Gastroesophageal sphincter (tissue), 4 donors: ENCODE data around the gene RNU7-1. TPM values are rescaled to one million over a fixed set of nuclear protein-coding genes. Genes with fewer than 3 reads are reported as not detected.

Experiments used
- ATAC-seq: fragments of 150-250 bp; one replicate; pipeline ENCODE4 v1.9.1; 2016; ENCODE audit warnings: mild to moderate bottlenecking, moderate library complexity
- H3K27ac ChIP-seq, 4 donors: fragments of 200-600 bp; sonication (generic) in 3 of 4; 1 replicate in 3 of 4; 2 replicates in 1 of 4; pipeline ENCODE4 v1.5.1; 2016 to 2019
- H3K27me3 ChIP-seq: fragments of 200-600 bp; sonication (generic); one replicate; pipeline ENCODE4 v1.5.1; 2019
- H3K36me3 ChIP-seq, 2 donors: fragments of 200-600 bp; sonication (generic); one replicate each; pipeline ENCODE4 v1.5.1; 2019; ENCODE audit warnings: control low read depth in 1 of 2
- H3K4me1 ChIP-seq, 3 donors: fragments of 200-600 bp; sonication (generic); 1 replicate in 2 of 3; 2 replicates in 1 of 3; pipeline ENCODE4 v1.5.1; 2016 to 2019; ENCODE audit warnings: control low read depth in 2 of 3
- H3K4me3 ChIP-seq, 2 donors: fragments of 200-600 bp; sonication (generic); one replicate each; pipeline ENCODE4 v1.5.1; 2019; ENCODE audit warnings: mild to moderate bottlenecking in 1 of 2, moderate library complexity in 1 of 2
- H3K9me3 ChIP-seq, 3 donors: fragments of 200-600 bp; sonication (generic); one replicate each; pipeline ENCODE4 v1.5.1; 2017 to 2019; ENCODE audit warnings: control low read depth in 2 of 3
- EP300 ChIP-seq: sonication (generic); formaldehyde crosslinking; IDR thresholded peaks from one replicate; pipeline ENCODE4 v1.6.1; 2017; ENCODE audit warnings: antibody characterized with exemption, mild to moderate bottlenecking
- POLR2A ChIP-seq, 2 donors: fragments of 450-650 bp; IDR thresholded peaks; one replicate each; pipeline ENCODE4 v1.6.1; 2017; ENCODE audit warnings: antibody characterized with exemption in 2 of 2, mild to moderate bottlenecking in 2 of 2, moderate library complexity in 1 of 2
- POLR2AphosphoS5 ChIP-seq: sonication (generic); formaldehyde crosslinking; IDR thresholded peaks from one replicate; pipeline ENCODE4 v1.6.1; 2017; ENCODE audit warnings: antibody characterized with exemption
- WGBS, 2 donors: methylation state at CpG; one replicate each; pipeline ENCODE4 v1.1.5; 2018; ENCODE audit warnings: low coverage in 1 of 2; 5-methylcytosine and 5-hydroxymethylcytosine counted together
- total RNA-seq, 4 donors: library from RNA; depleted of rRNA; stranded (reverse); fragments of >200 nt; gene quantifications; one replicate each; pipeline ENCODE4 v1.1.0, GENCODE V29; 2016
- TF ChIP-seq, protein P1 (sequence below), 4 experiments: fragments of 200-600 bp in 2 of 4; fragments of 450-650 bp in 2 of 4; sonication (generic) in 1 of 4; IDR thresholded peaks; one replicate each; pipeline ENCODE4 v1.5.1; 2017 to 2019; ENCODE audit warnings: antibody characterized with exemption in 4 of 4, mild to moderate bottlenecking in 2 of 4, moderate library complexity in 2 of 4

RNU7-1 gene
- total RNA-seq, 4 donors from 2014 or later: not detected

- Histone ChIP-seq H3K4me1 (peaks cover 0 to 45% (median 18%) of the 10 kb centered on the region in 3 donors), H3K36me3 (peaks cover 0 to 27% of the 10 kb centered on the region in 2 donors), H3K27ac (peak overlapping the region in 2 of 4 donors; percentile 95 to 96), H3K27me3 (no peaks in the 10 kb centered on the region), H3K9me3 (no peaks in the 10 kb centered on the region), H3K4me3 (peak overlapping the region in 1 of 2 donors; percentile 28)
- TF ChIP-seq POLR2AphosphoS5 (no peak), EP300 (no peak), POLR2A (IDR thresholded peaks at IDR 0.05) (no peak)
- TF ChIP-seq, protein P1, sequence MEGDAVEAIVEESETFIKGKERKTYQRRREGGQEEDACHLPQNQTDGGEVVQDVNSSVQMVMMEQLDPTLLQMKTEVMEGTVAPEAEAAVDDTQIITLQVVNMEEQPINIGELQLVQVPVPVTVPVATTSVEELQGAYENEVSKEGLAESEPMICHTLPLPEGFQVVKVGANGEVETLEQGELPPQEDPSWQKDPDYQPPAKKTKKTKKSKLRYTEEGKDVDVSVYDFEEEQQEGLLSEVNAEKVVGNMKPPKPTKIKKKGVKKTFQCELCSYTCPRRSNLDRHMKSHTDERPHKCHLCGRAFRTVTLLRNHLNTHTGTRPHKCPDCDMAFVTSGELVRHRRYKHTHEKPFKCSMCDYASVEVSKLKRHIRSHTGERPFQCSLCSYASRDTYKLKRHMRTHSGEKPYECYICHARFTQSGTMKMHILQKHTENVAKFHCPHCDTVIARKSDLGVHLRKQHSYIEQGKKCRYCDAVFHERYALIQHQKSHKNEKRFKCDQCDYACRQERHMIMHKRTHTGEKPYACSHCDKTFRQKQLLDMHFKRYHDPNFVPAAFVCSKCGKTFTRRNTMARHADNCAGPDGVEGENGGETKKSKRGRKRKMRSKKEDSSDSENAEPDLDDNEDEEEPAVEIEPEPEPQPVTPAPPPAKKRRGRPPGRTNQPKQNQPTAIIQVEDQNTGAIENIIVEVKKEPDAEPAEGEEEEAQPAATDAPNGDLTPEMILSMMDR (IDR thresholded peaks at IDR 0.05): no peak
- no peak for ATAC-seq
- whole genome bisulfite sequencing, 2 donors: 64% methylated on average over 7 of the region's 8 CpGs; no CpG with 5 or more reads in 1 of the 2 donors
These were observed 3.3 kb downstream of the RNU7-1 start for GRCh38 chr12:6946920-6947374.

DNA sequence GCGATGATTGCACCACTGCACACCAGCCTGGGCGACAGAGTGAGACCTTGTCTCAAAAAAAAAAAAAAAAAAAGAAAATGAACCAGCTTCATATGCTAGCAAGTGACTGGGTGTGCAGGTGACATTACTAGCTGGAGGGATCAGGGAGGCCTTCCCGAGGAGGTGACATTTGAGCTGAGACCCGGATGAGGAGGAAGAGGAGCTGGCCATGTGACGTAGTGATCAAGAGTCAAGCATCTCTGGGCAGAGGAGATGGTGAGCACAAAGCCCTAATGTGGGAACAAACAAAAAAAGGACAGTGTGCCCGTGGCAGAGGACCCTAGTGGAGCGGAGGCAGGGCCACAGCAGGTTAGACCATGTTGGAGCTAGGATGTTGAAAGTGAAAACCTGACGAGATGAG, 4.0 kb downstream of the RNU7-1 start:
- H3K36me3 ChIP-seq: peaks cover 0 to 21% of the 10 kb centered on the region in 2 donors
- no peaks in the 10 kb centered on the region for H3K9me3 ChIP-seq
- H3K27me3 ChIP-seq: no peaks in the 10 kb centered on the region
- no peak for ATAC-seq
- H3K27ac ChIP-seq: no peak overlapping the region
- H3K4me1 ChIP-seq: peaks cover 0 to 38% (median 18%) of the 10 kb centered on the region in 3 donors
- H3K4me3 ChIP-seq: no peak overlapping the region
- WGBS, 2 donors: 84 to 85% methylated on average over 7 to 8 of the region's 8 CpGs
- TF ChIP-seq EP300 (no peak), POLR2AphosphoS5 (no peak), POLR2A (IDR thresholded peaks at IDR 0.05) (no peak)
- TF ChIP-seq, protein P1 (IDR thresholded peaks at IDR 0.05): no peak

- H3K27ac ChIP-seq: peak overlapping the region in 1 of 4 donors; percentile 0
- H3K4me3 ChIP-seq: no peak overlapping the region
- H3K4me1 ChIP-seq: peaks cover 0 to 33% (median 14%) of the 10 kb centered on the region in 3 donors
- 80 to 82% methylated on average over 13 to 15 of the region's 15 CpGs for WGBS, 2 donors
- peaks cover 0 to 21% of the 10 kb centered on the region in 2 donors for H3K36me3 ChIP-seq
- TF ChIP-seq POLR2AphosphoS5 (no peak), POLR2A (IDR thresholded peaks at IDR 0.05) (no peak), EP300 (no peak)
- TF ChIP-seq, protein P1 (IDR thresholded peaks at IDR 0.05): no peak
- ATAC-seq: no peak
- no peaks in the 10 kb centered on the region for H3K9me3 ChIP-seq
- no peaks in the 10 kb centered on the region for H3K27me3 ChIP-seq
These were observed 5.4 kb downstream of the RNU7-1 start for GRCh38 chr12:6948873-6949594.

DNA sequence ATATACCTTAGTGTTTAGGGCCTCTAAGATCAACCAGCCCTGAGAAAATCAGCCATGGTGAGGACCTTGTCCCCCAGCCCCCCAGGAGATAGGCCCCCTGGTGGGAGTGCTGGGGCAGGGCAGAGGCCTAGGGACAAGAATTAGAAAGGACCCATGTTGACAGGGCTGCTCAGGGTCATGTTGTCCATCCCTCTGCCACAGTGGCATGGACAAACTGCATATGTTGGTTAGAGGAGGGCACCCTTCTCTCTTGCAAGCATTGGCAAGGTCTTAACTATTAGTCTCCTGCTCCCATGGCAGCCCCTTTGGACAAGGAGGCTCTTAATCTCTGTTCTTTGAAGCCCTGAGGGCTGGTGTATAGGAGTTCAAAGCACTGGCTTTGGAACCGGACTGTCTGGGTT, 6.8 kb downstream of the RNU7-1 start:
- no peak overlapping the region for H3K4me3 ChIP-seq
- H3K9me3 ChIP-seq: no peaks in the 10 kb centered on the region
- peaks cover 0 to 27% (median 8%) of the 10 kb centered on the region in 3 donors for H3K4me1 ChIP-seq
- H3K27me3 ChIP-seq: no peaks in the 10 kb centered on the region
- no peak for TF ChIP-seq POLR2AphosphoS5
- no peak for TF ChIP-seq POLR2A (IDR thresholded peaks at IDR 0.05)
- TF ChIP-seq, protein P1 (IDR thresholded peaks at IDR 0.05): no peak
- TF ChIP-seq EP300: no peak
- ATAC-seq: no peak
- peak overlapping the region in 1 of 4 donors; percentile 15 for H3K27ac ChIP-seq
- WGBS, 2 donors: no CpG with 5 or more reads among the region's 1 CpG
- H3K36me3 ChIP-seq: peaks cover 0 to 18% of the 10 kb centered on the region in 2 donors
